VCaP (cell line): ENCODE results near the gene ARMC2.
A peak's percentile ranks its signal among the peaks of the same experiment; 100 is the strongest.

Experiments used
- H3K27ac ChIP-seq: fragments of 450-650 bp; 2 replicates; pipeline ENCODE4 v1.5.1; 2017
- TF ChIP-seq, protein P1 (sequence below): fragments of 450-650 bp; conservative IDR thresholded peaks from 2 replicates; pipeline ENCODE4 v1.5.1; 2017; ENCODE audit warnings: mild to moderate bottlenecking, moderate library complexity

ARMC2 gene

DNA sequence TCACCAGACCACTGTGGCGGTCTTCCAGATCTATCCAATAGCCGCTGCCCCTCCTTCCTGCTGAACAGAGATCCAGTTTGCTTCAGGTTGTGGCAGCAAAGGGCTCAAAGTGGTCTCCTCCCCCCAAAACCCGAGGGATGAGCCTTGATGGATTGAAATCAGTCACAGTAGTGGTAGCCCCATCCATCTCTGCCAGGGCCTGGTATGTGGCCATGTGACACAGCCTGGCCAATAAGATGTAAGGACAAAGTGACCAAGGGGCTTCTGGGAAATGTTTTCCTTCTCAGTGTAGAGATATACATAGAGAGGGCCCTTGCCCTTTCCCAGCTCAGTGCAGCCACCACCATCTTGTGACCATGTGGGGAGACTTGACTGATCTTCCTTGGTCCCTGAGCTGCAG lies 4.1 kb upstream of the ARMC2 start:
- no peak overlapping the region for H3K27ac ChIP-seq
- TF ChIP-seq, protein P1, sequence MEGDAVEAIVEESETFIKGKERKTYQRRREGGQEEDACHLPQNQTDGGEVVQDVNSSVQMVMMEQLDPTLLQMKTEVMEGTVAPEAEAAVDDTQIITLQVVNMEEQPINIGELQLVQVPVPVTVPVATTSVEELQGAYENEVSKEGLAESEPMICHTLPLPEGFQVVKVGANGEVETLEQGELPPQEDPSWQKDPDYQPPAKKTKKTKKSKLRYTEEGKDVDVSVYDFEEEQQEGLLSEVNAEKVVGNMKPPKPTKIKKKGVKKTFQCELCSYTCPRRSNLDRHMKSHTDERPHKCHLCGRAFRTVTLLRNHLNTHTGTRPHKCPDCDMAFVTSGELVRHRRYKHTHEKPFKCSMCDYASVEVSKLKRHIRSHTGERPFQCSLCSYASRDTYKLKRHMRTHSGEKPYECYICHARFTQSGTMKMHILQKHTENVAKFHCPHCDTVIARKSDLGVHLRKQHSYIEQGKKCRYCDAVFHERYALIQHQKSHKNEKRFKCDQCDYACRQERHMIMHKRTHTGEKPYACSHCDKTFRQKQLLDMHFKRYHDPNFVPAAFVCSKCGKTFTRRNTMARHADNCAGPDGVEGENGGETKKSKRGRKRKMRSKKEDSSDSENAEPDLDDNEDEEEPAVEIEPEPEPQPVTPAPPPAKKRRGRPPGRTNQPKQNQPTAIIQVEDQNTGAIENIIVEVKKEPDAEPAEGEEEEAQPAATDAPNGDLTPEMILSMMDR: no peak

DNA sequence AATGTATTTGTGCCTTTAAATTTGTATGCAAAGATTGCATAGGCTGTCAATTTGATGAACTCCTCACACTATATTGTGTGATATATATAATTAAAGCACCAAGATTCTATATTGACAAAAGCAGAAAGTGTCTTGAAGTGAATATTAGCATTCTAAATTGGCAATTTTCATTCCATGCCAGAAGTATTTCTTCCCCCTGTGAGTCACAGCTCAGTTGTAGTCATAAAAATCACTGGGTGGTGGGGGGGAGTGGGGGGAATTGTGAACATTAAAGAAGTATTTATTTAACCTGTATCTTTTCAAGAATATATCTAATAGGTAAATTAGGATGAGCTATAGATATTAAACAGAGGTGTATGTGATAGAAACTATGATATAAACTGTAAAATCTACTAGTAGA lies 3.1 kb upstream of the ARMC2 start:
- TF ChIP-seq, protein P1: no peak
- H3K27ac ChIP-seq: no peak overlapping the region

DNA sequence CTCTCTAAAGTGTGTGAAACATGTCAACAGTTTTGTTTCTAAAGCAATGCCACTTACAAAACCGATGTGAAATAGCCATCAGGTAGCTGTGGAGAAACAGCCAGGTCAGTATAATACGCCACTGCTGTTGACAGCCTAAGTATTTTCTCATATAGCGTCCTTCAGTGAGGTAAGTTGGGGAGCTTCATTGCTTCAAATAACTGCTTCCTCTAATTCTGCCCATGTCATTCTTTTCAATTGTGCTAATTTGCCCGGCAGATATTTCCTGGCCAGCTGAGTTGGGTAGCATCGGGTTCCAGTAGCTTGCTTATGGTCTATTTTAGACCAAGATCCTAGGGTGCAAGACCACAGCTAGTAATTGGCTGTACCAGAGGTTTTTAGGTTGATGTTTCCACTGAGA lies 2.1 kb upstream of the ARMC2 start:
- TF ChIP-seq, protein P1: no peak
- no peak overlapping the region for H3K27ac ChIP-seq

DNA sequence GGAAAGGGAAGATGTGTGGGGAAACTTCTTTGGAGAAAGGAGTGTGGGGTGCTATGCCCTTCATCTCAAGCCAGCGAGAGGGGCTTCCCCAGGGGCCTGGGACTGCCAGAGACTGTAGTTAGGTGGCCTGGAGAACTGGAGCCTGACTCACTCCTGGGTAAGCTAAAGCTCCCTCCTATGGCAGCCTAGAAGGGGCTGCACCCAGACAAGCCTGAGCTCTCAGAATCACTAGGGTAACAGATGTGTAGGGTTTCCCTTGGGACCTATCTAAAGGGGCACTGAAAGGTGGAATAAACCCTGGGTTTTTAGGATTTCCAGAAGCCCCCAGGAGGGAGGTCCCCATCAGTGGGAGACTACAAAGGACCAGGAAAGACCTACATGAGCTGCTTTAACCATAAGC lies 1.6 kb upstream of the ARMC2 start:
- no peak overlapping the region for H3K27ac ChIP-seq
- TF ChIP-seq, protein P1: no peak

DNA sequence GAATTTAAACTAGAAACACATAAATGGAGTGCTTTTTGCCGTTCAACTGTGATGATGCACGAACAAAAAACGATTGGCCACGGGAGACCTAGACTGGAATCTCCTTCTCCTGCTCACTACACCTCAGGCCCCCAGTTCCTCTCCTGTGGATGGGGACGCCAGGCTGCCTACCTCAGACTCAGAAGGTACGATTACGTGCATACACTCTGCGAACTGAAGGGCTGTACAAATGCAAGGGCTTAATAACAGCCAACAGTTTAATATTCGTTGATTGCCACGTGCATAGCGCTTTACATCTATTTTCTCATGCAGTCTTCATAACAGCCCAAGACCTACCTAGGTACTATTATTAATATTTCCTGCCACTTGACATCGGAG lies 495 bp upstream of the ARMC2 start:
- H3K27ac ChIP-seq: peak overlapping the region; percentile 79

DNA sequence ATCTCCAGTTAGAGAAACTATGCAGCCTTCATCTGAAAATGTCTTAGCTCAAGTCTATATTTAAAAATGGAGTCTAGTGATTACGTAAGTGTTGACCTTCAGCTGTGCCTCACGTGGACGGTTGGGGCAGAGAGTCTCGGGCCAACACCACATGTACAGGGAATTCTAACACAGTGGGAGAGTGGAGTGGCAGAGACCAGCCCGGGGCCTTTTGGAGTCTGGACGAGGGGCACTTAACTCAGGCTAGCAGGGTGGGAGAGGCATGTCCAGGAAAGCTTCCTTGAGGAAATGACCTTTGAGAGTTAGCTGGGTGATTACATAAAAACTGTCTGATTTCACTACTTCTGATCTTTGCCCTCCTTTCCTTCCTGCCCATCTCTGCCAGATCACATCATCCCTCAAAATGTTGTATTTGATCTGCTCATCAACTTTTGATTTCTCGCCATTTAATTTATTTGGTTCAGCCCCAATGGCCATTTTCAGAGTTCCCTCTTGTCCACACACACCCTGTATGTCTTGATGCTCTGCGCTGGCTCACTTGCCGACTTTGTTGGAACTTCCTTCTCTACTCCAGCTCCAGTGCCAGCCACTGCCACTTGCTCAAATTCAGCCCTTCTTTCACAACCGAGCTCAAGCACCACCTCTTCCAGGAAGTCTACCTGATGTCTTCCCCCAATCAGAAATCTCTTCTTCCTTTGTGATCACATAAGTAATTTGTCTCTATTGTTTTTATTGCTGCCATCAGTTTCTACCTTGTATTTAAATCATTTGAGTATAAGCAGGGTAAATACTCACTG lies 2.6 kb downstream of the ARMC2 start:
- TF ChIP-seq, protein P1: no peak
- H3K27ac ChIP-seq: no peak overlapping the region

More for the DNA sequence above, 495 bp upstream of the ARMC2 start:
- TF ChIP-seq, protein P1: no peak

DNA sequence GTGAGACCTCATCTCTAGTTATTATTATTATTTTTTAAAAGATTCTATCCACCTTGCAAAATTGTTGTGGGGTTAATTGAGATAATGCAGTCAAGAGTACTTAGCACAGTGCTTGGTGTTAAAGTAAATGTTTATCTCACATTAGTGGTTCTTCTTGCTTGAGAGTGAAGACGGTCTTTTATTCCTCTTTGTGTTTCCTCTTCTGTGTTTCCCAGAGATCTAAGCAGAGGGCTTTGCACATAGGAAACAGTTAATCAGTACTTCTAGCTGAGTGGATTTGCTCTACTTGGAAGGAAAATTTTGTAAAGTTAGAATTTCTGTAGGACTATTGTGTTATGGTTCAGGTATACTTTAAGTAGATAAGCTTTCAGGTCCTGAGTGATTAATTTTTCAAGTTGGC lies 3.5 kb downstream of the ARMC2 start:
- TF ChIP-seq, protein P1: no peak
- no peak overlapping the region for H3K27ac ChIP-seq
